A549 (cell line): Measurements from ENCODE around the gene MXI1. TPM values are rescaled to one million over a fixed set of nuclear protein-coding genes. Genes with fewer than 3 reads are reported as not detected.

ENCODE experiments used
- ATAC-seq, 2 experiments: fragments of 200-7000 bp in 1 of 2; fragments of >200 bp in 1 of 2; cut with Nextera tagmentation in 1 of 2; cut with Tn5 transposase in 1 of 2; 3 replicates each; pipeline versions ENCODE4 v1.8.0 to v1.9.1; 2018 to 2020; ENCODE audit warnings: mild to moderate bottlenecking in 1 of 2, moderate library complexity in 1 of 2
- CTCF ChIA-PET: fragments of 300-600 bp; sonication (Branson Sonifier 250); formaldehyde crosslinking; extraction: SDS; loops from one replicate; lab custom pipeline; 2021; ENCODE audit warnings: antibody characterized with exemption, inconsistent platforms; lab: Yijun Ruan, JAX
- POLR2A ChIA-PET: fragments of 350-600 bp; formaldehyde crosslinking; extraction: SDS; loops from one replicate; lab custom pipeline; 2021; ENCODE audit warnings: antibody characterized with exemption, inconsistent platforms; lab: Yijun Ruan, JAX
- DNase-seq, 2 experiments: peaks; one replicate each; pipeline versions ENCODE4 v3.0.0 to v3.0.0-alpha.2; 2011 to 2016; ENCODE audit warnings: low read depth in 1 of 2, low spot score in 1 of 2
- FAIRE-seq: peaks from 2 replicates; lab custom pipeline; 2011; peaks lifted over from hg19 to GRCh38; lab: Jason Lieb, UNC
- H3K27ac ChIP-seq, 2 experiments: fragments of >200 bp; sonication (Bioruptor Twin); formaldehyde crosslinking; 3 replicates each; pipeline ENCODE4 v1.5.1; 2016 to 2017
- H3K4me1 ChIP-seq: fragments of >200 bp; sonication (Bioruptor Twin); formaldehyde crosslinking; 3 replicates; pipeline ENCODE4 v1.6.1; 2016
- H3K4me2 ChIP-seq: fragments of >200 bp; sonication (Bioruptor Twin); formaldehyde crosslinking; 3 replicates; pipeline ENCODE4 v1.6.1; 2016
- H3K4me3 ChIP-seq: fragments of >200 bp; sonication (Bioruptor Twin); formaldehyde crosslinking; 3 replicates; pipeline ENCODE4 v1.5.1; 2016
- H3K9me3 ChIP-seq: fragments of >200 bp; sonication (Bioruptor Twin); formaldehyde crosslinking; 3 replicates; pipeline ENCODE4 v1.6.1; 2016
- ATOH8 ChIP-seq: fragments of 250-450 bp; sonication (Bioruptor Pico); IDR thresholded peaks from 2 replicates; pipeline ENCODE4 v1.5.0; 2020; ENCODE audit warnings: low read depth, mild to moderate bottlenecking, moderate library complexity
- CHD4 ChIP-seq: fragments of 200-600 bp; sonication (generic); IDR thresholded peaks from 2 replicates; pipeline ENCODE4 v1.6.1; 2016; ENCODE audit warnings: antibody characterized with exemption, mild to moderate bottlenecking, borderline replicate concordance
- EHF ChIP-seq: fragments of 250-450 bp; sonication (Bioruptor Pico); IDR thresholded peaks from 2 replicates; pipeline ENCODE4 v1.5.0; 2020; ENCODE audit warnings: mild to moderate bottlenecking
- EP300 ChIP-seq, 2 experiments: fragments of >200 bp; sonication (Bioruptor Twin); formaldehyde crosslinking; IDR thresholded peaks; 2 replicates in 1 of 2; 3 replicates in 1 of 2; pipeline ENCODE4 v1.6.1; 2016 to 2017
- FOXS1 ChIP-seq: fragments of 250-450 bp; sonication (Bioruptor Pico); IDR thresholded peaks from 2 replicates; pipeline ENCODE4 v1.5.0; 2020; ENCODE audit warnings: mild to moderate bottlenecking, moderate library complexity
- GATA3 ChIP-seq: IDR thresholded peaks from 2 replicates; pipeline ENCODE4 v1.6.1; 2012; ENCODE audit warnings: borderline replicate concordance
- HES2 ChIP-seq: fragments of >200 bp; sonication (Bioruptor Twin); formaldehyde crosslinking; IDR thresholded peaks from 2 replicates; pipeline ENCODE4 v1.6.1; 2016
- HOXA7 ChIP-seq: fragments of 250-450 bp; sonication (Bioruptor Pico); IDR thresholded peaks from 2 replicates; pipeline ENCODE4 v1.5.0; 2020; ENCODE audit warnings: mild to moderate bottlenecking, moderate library complexity
- JUN ChIP-seq, 2 experiments: fragments of >200 bp; sonication (Bioruptor Twin); formaldehyde crosslinking; IDR thresholded peaks; 2 replicates in 1 of 2; 3 replicates in 1 of 2; pipeline ENCODE4 v1.6.1; 2016 to 2017
- MAZ ChIP-seq: fragments of 150-350 bp; IDR thresholded peaks from 2 replicates; pipeline ENCODE4 v1.6.1; 2014; ENCODE audit warnings: antibody characterized with exemption, low read depth, low read length, borderline replicate concordance
- NFE2L2 ChIP-seq: fragments of 150-350 bp; conservative IDR thresholded peaks from 2 replicates; pipeline ENCODE4 v1.6.1; 2014; ENCODE audit warnings: low read length
- NR3C1 ChIP-seq: fragments of >200 bp; sonication (Bioruptor Twin); formaldehyde crosslinking; IDR thresholded peaks from 3 replicates; pipeline ENCODE4 v1.6.1; 2017
- PBX3 ChIP-seq: IDR thresholded peaks from 2 replicates; pipeline ENCODE4 v1.6.1; 2012
- PHF8 ChIP-seq: fragments of 200-600 bp; sonication (generic); IDR thresholded peaks from 2 replicates; pipeline ENCODE4 v1.6.1; 2016; ENCODE audit warnings: low read depth, mild to moderate bottlenecking, antibody characterized with exemption, moderate library complexity, borderline replicate concordance
- POLR2AphosphoS2 ChIP-seq: conservative IDR thresholded peaks from 2 replicates; pipeline ENCODE4 v1.6.1; 2012; ENCODE audit warnings: low read length, improper control_type of control experiment, inconsistent platforms
- RAD21 ChIP-seq, 2 experiments: fragments of >200 bp in 1 of 2; sonication (Bioruptor Twin) in 1 of 2; formaldehyde crosslinking in 1 of 2; IDR thresholded peaks in 1 of 2; conservative IDR thresholded peaks in 1 of 2; 2 replicates in 1 of 2; 3 replicates in 1 of 2; pipeline ENCODE4 v1.6.1; 2012 to 2018; ENCODE audit warnings: inconsistent platforms in 1 of 2
- RCOR1 ChIP-seq: fragments of 150-350 bp; IDR thresholded peaks from 2 replicates; pipeline ENCODE4 v1.6.1; 2014; ENCODE audit warnings: antibody characterized with exemption, low read length, low read depth
- REST ChIP-seq: fragments of 200-600 bp; sonication (generic); IDR thresholded peaks from 2 replicates; pipeline ENCODE4 v1.6.1; 2016; ENCODE audit warnings: antibody characterized with exemption, mild to moderate bottlenecking, moderate library complexity
- SMC3 ChIP-seq: fragments of >200 bp; sonication (Bioruptor Twin); formaldehyde crosslinking; IDR thresholded peaks from 3 replicates; pipeline ENCODE4 v1.6.1; 2018; ENCODE audit warnings: inconsistent platforms
- TP53 ChIP-seq: fragments of 250-450 bp; sonication (Bioruptor Pico); IDR thresholded peaks from 2 replicates; pipeline ENCODE4 v1.5.0; 2021; ENCODE audit warnings: mild to moderate bottlenecking, moderate library complexity
- USF2 ChIP-seq: fragments of 450-650 bp; IDR thresholded peaks from 2 replicates; pipeline ENCODE4 v1.6.1; 2014; ENCODE audit warnings: antibody characterized with exemption
- ZC3H11A ChIP-seq: fragments of 450-650 bp; IDR thresholded peaks from 2 replicates; pipeline ENCODE4 v1.6.1; 2014; ENCODE audit warnings: antibody characterized with exemption, mild to moderate bottlenecking
- WGBS: methylation state at CpG from one replicate; pipeline ENCODE4 v1.1.6; 2017; ENCODE audit errors: missing lambda C conversion rate; 5-methylcytosine and 5-hydroxymethylcytosine counted together
- polyA plus RNA-seq, 4 experiments: library from polyadenylated mRNA; depleted of rRNA in 3 of 4; stranded (reverse); fragments of >200 nt; fragmentation: RNase III in 1 of 4; extraction: RNeasy Plus Mini Kit Qiagen cat#74134 plus additional on column Dnase treatment in 1 of 4; gene quantifications; 2 replicates in 3 of 4; 3 replicates in 1 of 4; pipeline ENCODE4 v1.2.3, GENCODE V29; 2011 to 2017

The MXI1 gene
- polyA plus RNA-seq, 2 of the 4 experiments (the other 2 are of a cell fraction) = 7.1 to 15.7 TPM

- FAIRE-seq = no peak
These were observed 55.8 kb downstream of the MXI1 start for GRCh38 chr10:110263164-110263563.

GRCh38 chr10:110265573-110266193 lies 58.3 kb downstream of the MXI1 start:
- Histone ChIP-seq H3K4me1 (no peaks in the 10 kb centered on the region), H3K4me3 (no peak overlapping the region), H3K9me3 (no peaks in the 10 kb centered on the region), H3K4me2 (no peak overlapping the region), H3K27ac (no peak overlapping the region)
- WGBS = 89% methylated on average over 4 of the region's 4 CpGs
- ChIA-PET POLR2A (interaction anchor here (0.6 to 0.7 kb wide), 2 partner anchors 86 to 92 kb away, joined by 3 read pairs; no protein-coding TSS in a partner anchor), CTCF (interaction anchor here (0.7 to 1.4 kb wide), 4 partner anchors 9 to 1948 kb away, joined by 4 to 5 read pairs (median 4); no protein-coding TSS in a partner anchor)
- DNase-seq (no peak), ATAC-seq (no peak), FAIRE-seq (no peak)
- TF ChIP-seq ZC3H11A = no peak
- no peak for TF ChIP-seq FOXS1 (CRISPR knock-in tag)
- no peak for TF ChIP-seq PHF8
- no peak for TF ChIP-seq CHD4
- TF ChIP-seq EP300 (IDR thresholded peaks at IDR 0.05) = no peak
- TF ChIP-seq SMC3 = no peak
- no peak for TF ChIP-seq RAD21 (conservative IDR thresholded peaks at IDR 0.05 in 1 of 2, IDR thresholded peaks at IDR 0.05 in 1 of 2)
- no peak for TF ChIP-seq NFE2L2
- no peak for TF ChIP-seq POLR2AphosphoS2

More at GRCh38 chr10:110263164-110263563, 55.8 kb downstream of the MXI1 start:
- DNase-seq (no peak), ATAC-seq (no peak)
- no peak overlapping the region for H3K4me2 ChIP-seq
- H3K4me1 ChIP-seq = no peaks in the 10 kb centered on the region
- no peak overlapping the region for H3K4me3 ChIP-seq
- ChIA-PET CTCF (interaction anchor here (0.6 to 1.1 kb wide), 3 partner anchors 10 to 54 kb away, joined by 3 to 5 read pairs (median 4); no protein-coding TSS in a partner anchor), POLR2A (no interaction called here)
- no peak overlapping the region for H3K27ac ChIP-seq
- 53% methylated on average over 1 of the region's 1 CpG for WGBS
- H3K9me3 ChIP-seq = no peaks in the 10 kb centered on the region
- TF ChIP-seq MAZ (no peak), REST (no peak), SMC3 (no peak), HOXA7 (no peak), TP53 (CRISPR knock-in tag) (no peak), RCOR1 (no peak), NR3C1 (no peak)

- ChIA-PET CTCF (interaction anchor here (0.6 to 4.5 kb wide), 3 partner anchors 12 to 129 kb away, joined by 3 to 23 read pairs (median 5); no protein-coding TSS in a partner anchor), POLR2A (interaction anchor here (0.8 kb wide), 1 partner anchor 57 kb away, joined by 3 read pairs; no protein-coding TSS in a partner anchor)
- FAIRE-seq (no peak), ATAC-seq (no peak), DNase-seq (no peak)
- H3K4me3 ChIP-seq = no peak overlapping the region
- no peak overlapping the region for H3K4me2 ChIP-seq
- no peaks in the 10 kb centered on the region for H3K9me3 ChIP-seq
- H3K4me1 ChIP-seq = no peaks in the 10 kb centered on the region
- no peak for TF ChIP-seq JUN (IDR thresholded peaks at IDR 0.05)
- TF ChIP-seq USF2 = no peak
- no peak for TF ChIP-seq GATA3
- no peak for TF ChIP-seq PBX3
- no peak for TF ChIP-seq HES2
- TF ChIP-seq PHF8 = no peak
- no peak for TF ChIP-seq ATOH8 (CRISPR knock-in tag)
- TF ChIP-seq ZC3H11A = no peak
- no peak for TF ChIP-seq EHF (CRISPR knock-in tag)
- 57% methylated on average over 1 of the region's 1 CpG for WGBS
- H3K27ac ChIP-seq = no peak overlapping the region
These were observed 59.9 kb downstream of the MXI1 start for GRCh38 chr10:110267276-110267675.
